Activated CD4-positive, alpha-beta T cell treated with anti-CD3 and anti-CD28 coated beads, Interleukin-2, amount 10 ng/mL, durations not matched to agents 24 days and 14 days (primary cell): ENCODE data around the gene ERMARD. TPM values are rescaled to one million over a fixed set of nuclear protein-coding genes. Genes with fewer than 3 reads are reported as not detected.
"Not testable (repeated sequence)": the region's sequence is repeated elsewhere in the genome, so short reads cannot be mapped to it uniquely, and the experiment has no call there.

Experiments
- DNase-seq: peaks from one replicate; pipeline ENCODE4 v3.0.0; 2022
- H3K27ac Mint-ChIP-seq: one replicate; pipeline ENCODE4 v1.8.0; 2022; ENCODE audit warnings: mild to moderate bottlenecking, mixed read lengths
- H3K27me3 Mint-ChIP-seq: one replicate; pipeline ENCODE4 v1.8.0; 2022; ENCODE audit warnings: mixed read lengths
- H3K36me3 Mint-ChIP-seq: one replicate; pipeline ENCODE4 v1.8.0; 2022; ENCODE audit warnings: low read depth, mild to moderate bottlenecking, mixed read lengths
- H3K4me1 Mint-ChIP-seq: one replicate; pipeline ENCODE4 v1.8.0; 2021; ENCODE audit warnings: mixed read lengths
- H3K4me3 Mint-ChIP-seq: one replicate; pipeline ENCODE4 v1.8.0; 2022; ENCODE audit warnings: mild to moderate bottlenecking, moderate library complexity, mixed read lengths
- H3K9me3 Mint-ChIP-seq: one replicate; pipeline ENCODE4 v1.8.0; 2021; ENCODE audit warnings: mixed read lengths
- intact Hi-C: fragments of 100-400 bp; cut with micrococcal nuclease; formaldehyde crosslinking; loops from one replicate; pipeline ENCODE4 v1.15.1; 2023
- total RNA-seq: library from RNA; stranded (reverse); gene quantifications from 2 replicates; pipeline ENCODE4 v1.2.3, GENCODE V29; 2022

ERMARD gene
- total RNA-seq, 1 donor from 2014 or later = 27.9 TPM

GRCh38 chr6:169752074-169752623 lies 727 bp downstream of the ERMARD start:
- Mint-ChIP-seq H3K9me3 (no peaks in the 10 kb centered on the region), H3K4me1 (peaks cover 28% of the 10 kb centered on the region), H3K36me3 (peaks cover 14% of the 10 kb centered on the region), H3K27ac (peak overlapping the region; percentile 94), H3K27me3 (no peaks in the 10 kb centered on the region), H3K4me3 (peak overlapping the region; percentile 100)
- intact Hi-C loops = loop anchor here (5.0 kb wide), 1 partner anchor 555 kb away; the partner anchor contains the start of gene FAM120B
- DNase-seq = no peak

DNA sequence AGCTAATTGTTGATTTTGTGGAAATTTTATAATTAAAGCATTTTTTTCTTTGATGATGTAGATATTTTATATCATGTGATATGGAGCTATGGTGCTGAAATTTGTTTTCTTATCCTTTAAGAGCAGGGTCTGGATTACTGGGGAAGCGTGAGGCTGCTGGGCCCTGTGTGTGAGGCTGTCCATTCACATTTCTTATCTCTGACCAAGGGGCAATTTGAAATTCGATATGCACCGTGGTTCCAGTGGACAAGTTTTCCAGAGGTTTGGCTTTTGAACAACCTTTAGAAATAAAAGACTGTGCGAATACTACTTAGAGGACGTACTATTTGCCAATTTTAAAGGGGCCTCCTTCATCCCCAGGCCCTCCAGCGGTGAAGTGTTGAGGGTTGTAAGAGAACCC lies 3.7 kb downstream of the ERMARD start:
- H3K27me3 Mint-ChIP-seq = no peaks in the 10 kb centered on the region
- peaks cover 33% of the 10 kb centered on the region for H3K36me3 Mint-ChIP-seq
- peaks cover 24% of the 10 kb centered on the region for H3K4me1 Mint-ChIP-seq
- no peaks in the 10 kb centered on the region for H3K9me3 Mint-ChIP-seq
- no peak overlapping the region for H3K4me3 Mint-ChIP-seq
- no peak for DNase-seq
- no peak overlapping the region for H3K27ac Mint-ChIP-seq
- intact Hi-C loops = no loop called here

DNA sequence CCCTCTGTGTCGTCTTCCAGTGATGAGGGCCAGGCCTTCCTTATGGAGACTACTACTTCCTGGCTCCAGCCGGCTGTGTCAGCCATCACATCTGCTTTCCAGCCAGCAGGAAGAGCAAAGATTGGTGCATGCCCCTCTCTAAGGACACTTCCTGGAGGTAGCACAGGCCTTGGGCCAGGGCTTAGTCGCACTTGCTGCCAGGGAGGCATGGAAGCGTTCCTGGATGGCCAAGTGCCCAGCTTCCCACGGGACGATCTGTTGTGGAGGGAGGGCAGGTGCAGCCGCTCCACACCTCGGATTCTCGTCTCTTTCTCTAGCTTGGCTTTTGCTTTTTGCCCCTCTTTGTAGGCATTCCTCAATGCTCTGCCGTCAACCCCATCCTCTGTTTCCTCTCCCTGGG lies 11.9 kb downstream of the ERMARD start:
- peaks cover 52% of the 10 kb centered on the region for H3K36me3 Mint-ChIP-seq
- H3K4me1 Mint-ChIP-seq = peaks cover 2% of the 10 kb centered on the region
- no peaks in the 10 kb centered on the region for H3K9me3 Mint-ChIP-seq
- no peak overlapping the region for H3K4me3 Mint-ChIP-seq
- intact Hi-C loops = no loop called here
- no peak overlapping the region for H3K27ac Mint-ChIP-seq
- no peaks in the 10 kb centered on the region for H3K27me3 Mint-ChIP-seq
- peak; percentile 37 for DNase-seq

DNA sequence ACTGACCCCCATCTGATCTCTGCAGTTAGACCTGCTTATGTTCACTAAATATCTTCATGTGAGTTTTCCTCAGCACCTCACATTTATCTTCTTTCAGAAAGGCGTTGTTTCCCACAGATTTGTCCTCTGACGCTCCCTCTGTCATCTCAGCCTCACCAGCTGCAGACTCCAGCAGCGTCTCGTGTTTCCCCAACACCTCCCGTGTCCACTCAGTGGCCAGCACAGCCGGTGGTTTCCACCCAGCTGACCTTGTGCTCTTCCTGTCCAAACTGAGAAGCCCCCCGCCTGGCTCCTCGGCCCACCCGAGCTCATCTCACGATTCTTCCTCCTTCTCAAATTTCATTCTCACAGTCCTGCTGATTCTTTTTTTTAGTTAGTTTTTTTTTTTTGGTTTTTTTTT lies 12.5 kb downstream of the ERMARD start:
- Mint-ChIP-seq H3K36me3 (peaks cover 49% of the 10 kb centered on the region), H3K27ac (no peak overlapping the region), H3K4me1 (peaks cover 2% of the 10 kb centered on the region), H3K27me3 (no peaks in the 10 kb centered on the region), H3K9me3 (no peaks in the 10 kb centered on the region), H3K4me3 (no peak overlapping the region)
- DNase-seq = peak; percentile 44
- intact Hi-C loops = no loop called here

- H3K36me3 Mint-ChIP-seq = peaks cover 40% of the 10 kb centered on the region
- intact Hi-C loops, H3K9me3 Mint-ChIP-seq, H3K4me3 Mint-ChIP-seq, H3K27ac Mint-ChIP-seq, DNase-seq, H3K27me3 Mint-ChIP-seq, H3K4me1 Mint-ChIP-seq: not testable (repeated sequence)
These were observed 14.4 kb downstream of the ERMARD start for GRCh38 chr6:169765789-169766188.

GRCh38 chr6:169766232-169766631 lies 14.8 kb downstream of the ERMARD start:
- DNase-seq = no peak
- Mint-ChIP-seq H3K36me3 (peaks cover 40% of the 10 kb centered on the region), H3K9me3 (no peaks in the 10 kb centered on the region), H3K27ac (no peak overlapping the region), H3K4me1 (peaks cover 2% of the 10 kb centered on the region), H3K27me3 (no peaks in the 10 kb centered on the region), H3K4me3 (no peak overlapping the region)
- intact Hi-C loops = no loop called here

- Mint-ChIP-seq H3K4me3 (no peak overlapping the region), H3K36me3 (peaks cover 40% of the 10 kb centered on the region), H3K4me1 (peaks cover 2% of the 10 kb centered on the region), H3K27me3 (no peaks in the 10 kb centered on the region), H3K9me3 (no peaks in the 10 kb centered on the region), H3K27ac (no peak overlapping the region)
- DNase-seq = no peak
- intact Hi-C loops = no loop called here
These were observed 15.7 kb downstream of the ERMARD start for GRCh38 chr6:169766921-169767736.

GRCh38 chr6:169774347-169774746 lies 22.9 kb downstream of the ERMARD start:
- H3K4me1 Mint-ChIP-seq = no peaks in the 10 kb centered on the region
- DNase-seq = no peak
- no peak overlapping the region for H3K27ac Mint-ChIP-seq
- H3K27me3 Mint-ChIP-seq = no peaks in the 10 kb centered on the region
- H3K4me3 Mint-ChIP-seq = no peak overlapping the region
- intact Hi-C loops = no loop called here
- no peaks in the 10 kb centered on the region for H3K9me3 Mint-ChIP-seq
- H3K36me3 Mint-ChIP-seq = peaks cover 29% of the 10 kb centered on the region

DNA sequence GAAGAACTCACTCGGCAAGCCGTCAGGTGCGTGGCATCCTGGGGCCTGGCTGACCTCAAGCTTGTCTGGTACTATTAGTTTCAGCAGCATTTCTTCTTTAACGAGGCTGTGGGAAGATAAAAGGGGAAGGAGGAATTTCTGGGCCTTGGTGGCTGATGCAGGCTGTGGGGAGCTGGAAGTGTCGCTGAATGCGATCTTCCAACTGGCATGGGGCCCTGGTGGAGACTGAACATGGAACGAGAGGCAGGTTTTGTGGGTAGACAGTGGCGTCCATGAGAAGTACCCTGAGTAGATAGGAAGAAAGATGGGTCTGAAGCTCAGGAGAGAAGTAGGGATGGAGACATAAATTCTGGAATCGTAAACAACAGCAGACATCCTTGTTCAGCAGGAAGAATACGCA lies 23.9 kb downstream of the ERMARD start:
- Mint-ChIP-seq H3K4me1 (no peaks in the 10 kb centered on the region), H3K4me3 (no peak overlapping the region), H3K36me3 (peaks cover 25% of the 10 kb centered on the region), H3K9me3 (no peaks in the 10 kb centered on the region), H3K27ac (no peak overlapping the region), H3K27me3 (no peaks in the 10 kb centered on the region)
- DNase-seq = no peak
- intact Hi-C loops = no loop called here

- no peak overlapping the region for H3K4me3 Mint-ChIP-seq
These were observed 25.0 kb downstream of the ERMARD start for GRCh38 chr6:169776379-169776778.

GRCh38 chr6:169777896-169778295 lies 26.5 kb downstream of the ERMARD start:
- no peak overlapping the region for H3K4me3 Mint-ChIP-seq
- H3K9me3 Mint-ChIP-seq = no peaks in the 10 kb centered on the region
- H3K27ac Mint-ChIP-seq = no peak overlapping the region
- no peaks in the 10 kb centered on the region for H3K4me1 Mint-ChIP-seq
- intact Hi-C loops = no loop called here
- no peaks in the 10 kb centered on the region for H3K27me3 Mint-ChIP-seq
- H3K36me3 Mint-ChIP-seq = peaks cover 30% of the 10 kb centered on the region
- DNase-seq = no peak

More at GRCh38 chr6:169776379-169776778, 25.0 kb downstream of the ERMARD start:
- H3K27me3 Mint-ChIP-seq = no peaks in the 10 kb centered on the region
- peaks cover 32% of the 10 kb centered on the region for H3K36me3 Mint-ChIP-seq
- intact Hi-C loops = no loop called here
- no peaks in the 10 kb centered on the region for H3K9me3 Mint-ChIP-seq
- no peak overlapping the region for H3K27ac Mint-ChIP-seq
- H3K4me1 Mint-ChIP-seq = no peaks in the 10 kb centered on the region
- DNase-seq = no peak

GRCh38 chr6:169778646-169779045 lies 27.2 kb downstream of the ERMARD start:
- intact Hi-C loops = no loop called here
- Mint-ChIP-seq H3K27ac (no peak overlapping the region), H3K4me3 (no peak overlapping the region), H3K36me3 (peaks cover 32% of the 10 kb centered on the region), H3K4me1 (no peaks in the 10 kb centered on the region), H3K27me3 (no peaks in the 10 kb centered on the region), H3K9me3 (no peaks in the 10 kb centered on the region)
- DNase-seq = no peak

DNA sequence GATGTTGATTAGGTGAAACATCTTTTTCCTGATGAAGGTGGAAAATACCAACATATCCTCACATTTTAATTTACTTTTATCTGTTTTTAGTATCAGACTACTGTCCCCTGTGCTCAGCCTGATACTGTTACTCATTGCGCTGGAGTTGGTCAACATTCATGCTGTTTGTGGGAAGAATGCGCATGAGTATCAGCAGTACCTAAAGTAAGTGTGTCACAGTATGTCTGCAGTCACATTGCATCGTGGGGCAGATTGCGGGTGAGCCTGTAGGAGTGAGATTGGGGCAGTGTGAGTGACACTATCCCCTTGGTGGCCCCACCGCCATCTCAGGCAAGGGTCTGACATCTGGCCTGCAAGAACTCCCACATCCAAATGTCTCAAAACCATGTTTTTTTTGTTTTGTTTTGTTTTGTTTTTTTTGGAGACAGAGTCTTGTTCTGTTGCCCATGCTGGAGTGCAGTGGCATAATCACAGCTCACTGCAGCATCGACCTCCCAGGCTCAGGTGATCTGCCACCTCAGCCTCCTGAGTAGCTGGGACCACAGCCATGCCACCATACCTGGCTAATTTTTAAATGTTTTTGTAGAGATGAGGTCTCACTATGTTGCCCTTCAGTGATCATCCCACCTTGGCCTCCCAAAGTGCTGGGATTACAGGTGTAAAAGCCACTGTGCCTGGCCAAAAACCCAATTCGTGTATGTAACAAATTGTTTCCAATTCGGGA lies 27.8 kb downstream of the ERMARD start:
- Mint-ChIP-seq H3K36me3 (peaks cover 35% of the 10 kb centered on the region), H3K4me1 (no peaks in the 10 kb centered on the region)

GRCh38 chr6:169779896-169780295 lies 28.5 kb downstream of the ERMARD start:
- Mint-ChIP-seq H3K36me3 (peaks cover 35% of the 10 kb centered on the region), H3K27me3 (no peaks in the 10 kb centered on the region), H3K4me3 (no peak overlapping the region), H3K9me3 (no peaks in the 10 kb centered on the region), H3K27ac (no peak overlapping the region), H3K4me1 (no peaks in the 10 kb centered on the region)
- DNase-seq = no peak
- intact Hi-C loops = no loop called here

More for the DNA sequence above, 27.8 kb downstream of the ERMARD start:
- H3K4me3 Mint-ChIP-seq = no peak overlapping the region
- no peaks in the 10 kb centered on the region for H3K27me3 Mint-ChIP-seq
- H3K27ac Mint-ChIP-seq = no peak overlapping the region
- no peaks in the 10 kb centered on the region for H3K9me3 Mint-ChIP-seq
- intact Hi-C loops = no loop called here
- no peak for DNase-seq
